HG02938 (cell line): ENCODE measurements around the gene MLYCD.
"Not testable (repeated sequence)": the region's sequence is repeated elsewhere in the genome, so short reads cannot be mapped to it uniquely, and the experiment has no call there.

Source experiments
- ATAC-seq: cut with Tn5 transposase; IDR thresholded peaks from one replicate; pipeline ENCODE4 v1.9.1; 2021; ENCODE audit warnings: mild to moderate bottlenecking, moderate library complexity; ENCODE audit not compliant: unreplicated experiment

The MLYCD gene

GRCh38 chr16:83939266-83939855, 40.4 kb downstream of the MLYCD start:
- no peak for ATAC-seq

GRCh38 chr16:83940119-83940518, 41.2 kb downstream of the MLYCD start:
- ATAC-seq: no peak

GRCh38 chr16:83940630-83941378, 41.9 kb downstream of the MLYCD start:
- no peak for ATAC-seq

- not testable (repeated sequence) for ATAC-seq
Observed at GRCh38 chr16:83941546-83941945, 42.6 kb downstream of the MLYCD start.

- no peak for ATAC-seq
Observed at GRCh38 chr16:83942074-83942473, 43.2 kb downstream of the MLYCD start.

GRCh38 chr16:83942815-83943515, 44.0 kb downstream of the MLYCD start:
- no peak for ATAC-seq

GRCh38 chr16:83943516-83944050, 44.7 kb downstream of the MLYCD start:
- no peak for ATAC-seq

- no peak for ATAC-seq
Observed at GRCh38 chr16:83945587-83945986, 46.7 kb downstream of the MLYCD start.

GRCh38 chr16:83946154-83946780, 47.4 kb downstream of the MLYCD start:
- ATAC-seq: no peak

GRCh38 chr16:83946781-83947566, 48.1 kb downstream of the MLYCD start:
- no peak for ATAC-seq

- no peak for ATAC-seq
Observed at GRCh38 chr16:83947642-83948234, 48.8 kb downstream of the MLYCD start.

GRCh38 chr16:83948914-83949723, 50.2 kb downstream of the MLYCD start:
- ATAC-seq: no peak

GRCh38 chr16:83949724-83950001, 50.7 kb downstream of the MLYCD start:
- ATAC-seq: no peak

GRCh38 chr16:83950862-83951399, 52.0 kb downstream of the MLYCD start:
- ATAC-seq: not testable (repeated sequence)

- no peak for ATAC-seq
Observed at GRCh38 chr16:83951544-83951943, 52.6 kb downstream of the MLYCD start.

- no peak for ATAC-seq
Observed at GRCh38 chr16:83952587-83952939, 53.6 kb downstream of the MLYCD start.

- ATAC-seq: peak; percentile 79
Observed at GRCh38 chr16:83952940-83953795, 54.3 kb downstream of the MLYCD start, which contains the start of gene OSGIN1. Gene OSGIN1 (plus strand): TSS chr16:83953240. CDS start chr16:83957672, 4,432 bp downstream.
